DOHH2 (cell line): Measurements from ENCODE around the gene NUDT13.

Experiments used
- H3F3A ChIP-seq: fragments of 200-600 bp; sonication (generic), shearing (Covaris generic); 2 replicates; pipeline ENCODE4 v1.6.0; 2016; ENCODE audit warnings: antibody characterized with exemption, mild to moderate bottlenecking; ENCODE audit not compliant: control insufficient read depth, insufficient read depth
- H3K27ac ChIP-seq: fragments of 200-600 bp; sonication (generic); 2 replicates; pipeline ENCODE4 v1.5.1; 2014; ENCODE audit warnings: low read depth, mild to moderate bottlenecking, low read length, moderate library complexity
- H3K27me3 ChIP-seq: fragments of 200-600 bp; sonication (generic); 2 replicates; pipeline ENCODE4 v1.6.1; 2014; ENCODE audit warnings: mild to moderate bottlenecking, low read length, mixed read lengths; ENCODE audit not compliant: control insufficient read depth
- H3K36me3 ChIP-seq: fragments of 200-600 bp; sonication (generic); 2 replicates; pipeline ENCODE4 v1.6.1; 2014; ENCODE audit warnings: mild to moderate bottlenecking, low read length, moderate library complexity, mixed read lengths; ENCODE audit not compliant: control insufficient read depth
- H3K4me1 ChIP-seq: fragments of 200-600 bp; sonication (generic); 2 replicates; pipeline ENCODE4 v1.6.1; 2014; ENCODE audit warnings: mild to moderate bottlenecking, low read length, mixed read lengths; ENCODE audit not compliant: control insufficient read depth
- H3K4me2 ChIP-seq: fragments of 200-600 bp; sonication (generic); 2 replicates; pipeline ENCODE4 v1.6.0; 2014; ENCODE audit warnings: mild to moderate bottlenecking, low read length, moderate library complexity
- H3K4me3 ChIP-seq: fragments of 200-600 bp; sonication (generic); 2 replicates; pipeline ENCODE4 v1.5.1; 2014; ENCODE audit warnings: mild to moderate bottlenecking, low read length, mixed read lengths
- H3K79me2 ChIP-seq: fragments of 200-600 bp; sonication (generic); 2 replicates; pipeline ENCODE4 v1.6.1; 2014; ENCODE audit warnings: mild to moderate bottlenecking, low read length, mixed read lengths; ENCODE audit not compliant: control insufficient read depth
- H3K9me2 ChIP-seq: fragments of 200-600 bp; sonication (generic); replicated peaks from 2 replicates; pipeline ENCODE4 v1.6.1; 2014; ENCODE audit warnings: mild to moderate bottlenecking, low read length, mixed read lengths; ENCODE audit not compliant: control insufficient read depth
- H3K9me3 ChIP-seq: fragments of 200-600 bp; sonication (generic); 2 replicates; pipeline ENCODE4 v1.6.1; 2014; ENCODE audit warnings: antibody characterized with exemption, low read length, mixed read lengths; ENCODE audit not compliant: control insufficient read depth, insufficient read depth
- H4K20me1 ChIP-seq: fragments of 200-600 bp; sonication (generic); 2 replicates; pipeline ENCODE4 v1.6.0; 2014; ENCODE audit warnings: low read depth, mild to moderate bottlenecking, antibody characterized with exemption, low read length, moderate library complexity; ENCODE audit not compliant: control insufficient read depth, insufficient read depth
- EZH2phosphoT487 ChIP-seq: fragments of 200-600 bp; sonication (generic); IDR thresholded peaks from 2 replicates; pipeline ENCODE4 v1.6.1; 2017; ENCODE audit warnings: borderline replicate concordance, mild to moderate bottlenecking, antibody characterized with exemption, low read length, moderate library complexity, mixed read lengths
- TF ChIP-seq, protein P1 (sequence below): fragments of 200-600 bp; sonication (generic); IDR thresholded peaks from one replicate; pipeline ENCODE4 v1.5.1; 2014; ENCODE audit warnings: antibody characterized with exemption, mild to moderate bottlenecking, low read depth, low read length; ENCODE audit not compliant: poor library complexity, severe bottlenecking

Gene NUDT13

DNA sequence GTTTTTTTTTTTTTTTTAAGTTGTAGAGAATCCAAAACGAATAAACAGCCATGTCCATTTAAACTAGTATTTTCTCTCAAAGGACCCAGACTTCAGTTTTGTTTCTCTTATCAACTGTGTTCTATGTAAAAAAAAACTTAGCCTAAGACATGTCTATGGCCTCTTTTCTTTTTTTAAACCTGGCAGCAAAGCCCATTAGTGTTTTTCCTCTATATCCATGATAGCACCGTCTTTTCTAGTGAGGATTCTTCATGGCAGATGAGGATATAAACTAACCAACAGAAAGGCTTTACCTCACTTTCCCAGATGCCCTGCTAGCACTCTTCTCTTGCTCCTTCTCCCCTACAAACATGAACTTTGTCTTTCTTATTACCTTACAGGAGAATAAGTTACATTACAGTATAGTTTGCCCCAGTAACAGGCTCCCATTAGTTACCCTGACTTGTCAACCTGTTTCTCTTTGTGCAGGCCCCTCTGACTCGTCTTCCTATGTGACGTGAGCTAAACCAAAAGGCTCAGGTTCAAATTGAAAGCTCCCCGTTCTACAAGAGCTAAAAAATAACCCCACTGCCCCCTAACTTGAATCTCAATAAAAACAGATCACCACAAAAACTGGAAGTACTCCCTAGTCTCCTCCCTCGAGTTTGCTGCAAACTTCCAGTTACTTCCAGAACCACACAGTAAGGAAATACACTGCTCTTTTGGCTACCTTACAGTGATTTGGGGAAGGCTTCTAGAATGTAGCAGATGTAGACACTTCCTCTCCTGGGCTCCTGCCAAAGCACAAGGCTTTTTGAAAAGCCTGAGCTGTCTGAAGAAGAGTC is 33.7 kb upstream of the NUDT13 start:
- Histone ChIP-seq H3K4me2 (no peak overlapping the region), H3K27me3 (no peaks in the 10 kb centered on the region), H3K27ac (no peak overlapping the region), H3K79me2 (peaks cover 63% of the 10 kb centered on the region), H3K4me1 (no peaks in the 10 kb centered on the region), H3F3A (peaks cover 12% of the 10 kb centered on the region; the same call in 1 of the 2 replicates), H4K20me1 (0 out of 2 replicates have a peak, but pooled peaks cover 3% of the 10 kb centered on the region), H3K9me3 (no peaks in the 10 kb centered on the region), H3K9me2 (no peaks in the 10 kb centered on the region), H3K4me3 (no peak overlapping the region), H3K36me3 (peaks cover 36% of the 10 kb centered on the region)
- TF ChIP-seq, protein P1, sequence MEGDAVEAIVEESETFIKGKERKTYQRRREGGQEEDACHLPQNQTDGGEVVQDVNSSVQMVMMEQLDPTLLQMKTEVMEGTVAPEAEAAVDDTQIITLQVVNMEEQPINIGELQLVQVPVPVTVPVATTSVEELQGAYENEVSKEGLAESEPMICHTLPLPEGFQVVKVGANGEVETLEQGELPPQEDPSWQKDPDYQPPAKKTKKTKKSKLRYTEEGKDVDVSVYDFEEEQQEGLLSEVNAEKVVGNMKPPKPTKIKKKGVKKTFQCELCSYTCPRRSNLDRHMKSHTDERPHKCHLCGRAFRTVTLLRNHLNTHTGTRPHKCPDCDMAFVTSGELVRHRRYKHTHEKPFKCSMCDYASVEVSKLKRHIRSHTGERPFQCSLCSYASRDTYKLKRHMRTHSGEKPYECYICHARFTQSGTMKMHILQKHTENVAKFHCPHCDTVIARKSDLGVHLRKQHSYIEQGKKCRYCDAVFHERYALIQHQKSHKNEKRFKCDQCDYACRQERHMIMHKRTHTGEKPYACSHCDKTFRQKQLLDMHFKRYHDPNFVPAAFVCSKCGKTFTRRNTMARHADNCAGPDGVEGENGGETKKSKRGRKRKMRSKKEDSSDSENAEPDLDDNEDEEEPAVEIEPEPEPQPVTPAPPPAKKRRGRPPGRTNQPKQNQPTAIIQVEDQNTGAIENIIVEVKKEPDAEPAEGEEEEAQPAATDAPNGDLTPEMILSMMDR = no peak
- no peak for TF ChIP-seq EZH2phosphoT487

GRCh38 chr10:73079779-73080541 is 30.3 kb upstream of the NUDT13 start:
- no peak overlapping the region for H3K4me3 ChIP-seq
- H3K9me2 ChIP-seq = no peaks in the 10 kb centered on the region
- no peaks in the 10 kb centered on the region for H3K4me1 ChIP-seq
- H3K9me3 ChIP-seq = no peaks in the 10 kb centered on the region
- no peak overlapping the region for H3K27ac ChIP-seq
- no peaks in the 10 kb centered on the region for H3K27me3 ChIP-seq
- no peak for TF ChIP-seq EZH2phosphoT487
- TF ChIP-seq, protein P1 = no peak
- peaks cover 11% of the 10 kb centered on the region for H3K36me3 ChIP-seq
- H4K20me1 ChIP-seq = peaks cover 8% of the 10 kb centered on the region; the same call in 1 of the 2 replicates
- H3K4me2 ChIP-seq = no peak overlapping the region
- peaks cover 92% of the 10 kb centered on the region for H3K79me2 ChIP-seq
- no peaks in the 10 kb centered on the region; the same call in 1 of the 2 replicates for H3F3A ChIP-seq

GRCh38 chr10:73083221-73083620 is 27.0 kb upstream of the NUDT13 start:
- Histone ChIP-seq H4K20me1 (peaks cover 14% of the 10 kb centered on the region; the same call in 1 of the 2 replicates), H3K4me3 (no peak overlapping the region), H3K9me2 (no peaks in the 10 kb centered on the region), H3K36me3 (peaks cover 6% of the 10 kb centered on the region; the same call in 1 of the 2 replicates), H3K4me1 (no peaks in the 10 kb centered on the region), H3K79me2 (peaks cover 96% of the 10 kb centered on the region), H3K27ac (no peak overlapping the region), H3K27me3 (no peaks in the 10 kb centered on the region), H3F3A (no peaks in the 10 kb centered on the region; the same call in 1 of the 2 replicates), H3K9me3 (no peaks in the 10 kb centered on the region), H3K4me2 (no peak overlapping the region)
- TF ChIP-seq, protein P1 = no peak
- no peak for TF ChIP-seq EZH2phosphoT487
